ENCODE data around the gene VCL.
"Not testable (repeated sequence)": the region's sequence is repeated elsewhere in the genome, so short reads cannot be mapped to it uniquely, and the experiment has no call there.

Gene VCL

DNA sequence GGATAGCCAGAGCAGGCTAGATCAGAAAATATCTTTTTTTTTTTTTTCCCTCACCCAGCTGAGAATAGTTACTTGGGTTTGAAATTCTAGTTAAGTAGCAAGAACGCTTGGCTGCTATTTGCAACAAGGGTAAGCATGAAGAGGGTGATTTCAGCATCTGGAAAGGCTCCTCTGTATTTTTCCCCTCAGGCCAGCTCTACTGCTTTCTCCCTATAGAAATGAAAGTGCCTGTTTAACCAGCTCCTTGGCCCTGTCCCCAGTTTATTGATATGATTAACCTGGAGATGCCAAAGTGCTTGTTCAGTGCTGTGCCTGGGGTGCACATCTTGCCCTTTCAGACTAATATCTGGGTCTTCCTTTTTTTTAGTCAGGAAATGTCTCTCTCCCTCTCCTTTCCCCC, 115.6 kb downstream of the VCL start:
- DNase-seq, result no peak

- no peak for DNase-seq
These were observed 116.1 kb downstream of the VCL start for GRCh38 chr10:74114041-74114448.

- no peak for DNase-seq
These were observed 119.8 kb downstream of the VCL start for GRCh38 chr10:74117738-74118137.

GRCh38 chr10:74118804-74119203, 120.9 kb downstream of the VCL start:
- DNase-seq, result peak; percentile 44

GRCh38 chr10:74120911-74121310, 123.0 kb downstream of the VCL start:
- no peak for DNase-seq

GRCh38 chr10:74121368-74121767, 123.5 kb downstream of the VCL start:
- DNase-seq, result no peak

DNA sequence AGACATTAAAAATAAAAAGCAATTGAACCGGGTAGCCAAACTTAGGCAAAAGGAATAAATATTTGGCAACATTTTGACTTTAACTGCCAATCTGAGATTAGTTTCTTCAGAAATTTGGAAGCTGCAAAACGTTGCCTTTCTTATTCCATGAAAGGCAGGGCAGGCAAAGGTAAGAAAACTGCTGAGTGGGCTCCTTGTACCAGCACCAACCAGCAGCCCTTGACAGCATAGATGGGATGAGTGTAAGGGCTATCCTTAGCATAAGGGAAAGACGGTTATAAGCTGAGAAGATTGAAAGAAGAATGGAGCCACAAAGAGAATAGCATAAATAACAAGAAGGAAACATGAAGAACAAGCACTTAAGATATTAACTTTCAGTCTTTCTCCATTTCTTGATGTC, 124.1 kb downstream of the VCL start:
- no peak for DNase-seq

- DNase-seq, result no peak
These were observed 125.2 kb downstream of the VCL start for GRCh38 chr10:74123081-74123480.

GRCh38 chr10:74133923-74134820, 136.3 kb downstream of the VCL start:
- DNase-seq, result no peak

DNA sequence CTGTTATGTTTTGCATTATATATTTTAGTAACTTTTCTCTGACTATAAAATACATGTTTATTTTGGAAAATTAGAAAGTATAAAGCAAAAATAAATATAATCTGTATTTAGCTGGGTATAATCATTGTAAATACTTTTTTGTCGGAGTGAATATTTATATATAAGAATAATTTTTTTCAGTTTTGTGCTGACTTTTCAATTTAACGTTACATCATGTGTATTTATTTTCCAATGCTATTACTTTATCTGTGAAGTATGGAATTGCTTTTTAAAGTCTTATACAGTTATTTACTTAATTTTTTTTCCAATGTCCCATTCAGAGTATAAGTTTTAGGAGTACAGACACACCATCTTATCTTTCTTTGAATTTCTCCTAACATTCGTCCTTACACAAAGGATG, 137.5 kb downstream of the VCL start:
- DNase-seq, result no peak

GRCh38 chr10:74137992-74138391, 140.1 kb downstream of the VCL start:
- no peak for DNase-seq

GRCh38 chr10:74138596-74138995, 140.7 kb downstream of the VCL start:
- not testable (repeated sequence) for DNase-seq

- DNase-seq, result no peak
These were observed 142.1 kb downstream of the VCL start for GRCh38 chr10:74139981-74140380.

GRCh38 chr10:74140553-74140952, 142.6 kb downstream of the VCL start:
- no peak for DNase-seq

- peak; percentile 84 for DNase-seq
These were observed 147.2 kb downstream of the VCL start for GRCh38 chr10:74145133-74145532.

GRCh38 chr10:74146980-74147379, 149.1 kb downstream of the VCL start:
- DNase-seq, result not testable (repeated sequence)

DNA sequence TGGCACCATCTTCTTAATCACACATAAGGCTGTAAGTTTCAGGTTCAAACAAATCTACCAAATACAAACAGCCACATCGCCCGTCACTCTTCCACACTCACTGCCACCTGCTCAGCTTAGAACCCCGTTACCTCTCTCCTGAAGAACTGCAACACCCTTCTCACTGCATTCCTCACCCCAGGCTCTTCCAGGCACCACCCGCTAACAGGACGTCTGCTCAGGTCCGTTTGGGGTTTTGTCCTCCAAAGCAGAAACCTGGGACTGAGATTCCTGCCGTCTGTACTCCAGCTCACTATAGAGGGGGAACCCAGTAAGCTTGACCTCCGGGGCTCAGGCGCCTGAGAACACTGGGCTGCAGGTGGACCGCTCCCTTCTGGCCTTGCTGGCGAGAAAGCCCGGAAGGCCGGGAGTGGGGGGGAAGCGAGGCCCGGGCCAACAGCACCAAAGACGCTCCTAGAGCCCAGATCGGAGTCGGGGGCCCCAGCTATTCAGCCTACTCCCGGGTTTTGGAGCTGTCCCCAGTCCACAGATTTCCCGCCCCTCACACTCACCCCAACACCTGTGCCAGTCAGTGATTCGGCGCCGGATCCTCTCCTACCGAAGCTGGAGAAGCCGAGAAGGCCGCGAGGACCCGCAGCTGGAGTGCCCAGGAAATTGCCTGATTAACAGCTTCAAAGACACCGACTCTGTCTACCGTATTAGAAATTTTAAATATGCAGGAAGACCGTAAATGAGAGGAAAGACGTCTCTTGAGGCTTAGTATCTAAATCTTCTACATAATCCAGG, 152.5 kb downstream of the VCL start, which contains the start of gene AP3M1:
AP3M1 (minus strand) TSS at position 625 of the 786 bp plus-strand sequence. CDS start 12,449 bp downstream, outside the sequence.
- no peak for DNase-seq

DNA sequence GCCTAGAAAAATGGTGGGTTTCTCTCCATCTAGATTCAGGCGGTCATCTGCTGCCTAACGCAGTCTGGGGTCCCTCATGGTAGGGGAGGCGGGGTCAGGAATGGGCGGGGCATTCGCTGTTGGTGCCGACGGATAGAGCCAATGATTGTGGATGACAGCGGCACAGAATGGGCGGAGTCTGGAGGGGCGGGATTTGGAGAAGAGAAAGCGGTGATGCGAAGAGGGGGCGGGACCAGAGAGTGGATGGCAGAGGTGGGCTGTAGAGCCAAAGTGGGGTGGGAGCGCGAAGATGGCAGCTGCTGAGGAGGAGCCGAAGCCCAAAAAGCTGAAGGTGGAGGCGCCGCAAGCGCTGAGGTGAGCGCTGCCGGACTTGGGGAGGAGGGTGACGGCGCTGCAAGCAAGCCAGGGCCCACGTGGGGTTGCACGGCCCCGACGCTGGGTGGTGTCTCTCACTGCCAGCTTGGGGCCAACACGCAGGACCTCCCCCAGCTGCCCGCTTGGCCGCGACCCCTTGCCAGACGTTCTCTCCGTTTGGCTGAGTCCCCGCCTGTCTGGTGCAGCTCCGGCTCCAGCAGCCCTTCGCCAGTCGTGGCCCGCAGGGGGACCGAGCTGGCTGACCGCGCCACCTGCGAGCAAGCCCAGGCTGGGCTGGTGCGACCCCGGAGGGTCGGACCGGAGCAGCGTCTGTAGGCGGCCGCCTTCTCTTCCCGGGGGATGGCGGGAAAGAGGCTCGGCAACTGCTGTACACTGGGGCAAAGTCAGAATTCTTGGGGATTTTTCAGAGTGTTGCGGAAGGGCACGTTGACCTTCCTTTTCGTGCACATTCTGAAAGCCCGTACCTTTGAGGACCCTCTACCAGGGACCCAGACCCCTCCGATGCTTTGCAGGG, 153.3 kb downstream of the VCL start, which contains the start of gene ADK:
ADK (plus strand) TSS at position 232 of the 889 bp plus-strand sequence; CDS start at position 290, 58 bp downstream.
- peak; percentile 98 for DNase-seq

- no peak for DNase-seq
These were observed 154.2 kb downstream of the VCL start for GRCh38 chr10:74151879-74152722.

DNA sequence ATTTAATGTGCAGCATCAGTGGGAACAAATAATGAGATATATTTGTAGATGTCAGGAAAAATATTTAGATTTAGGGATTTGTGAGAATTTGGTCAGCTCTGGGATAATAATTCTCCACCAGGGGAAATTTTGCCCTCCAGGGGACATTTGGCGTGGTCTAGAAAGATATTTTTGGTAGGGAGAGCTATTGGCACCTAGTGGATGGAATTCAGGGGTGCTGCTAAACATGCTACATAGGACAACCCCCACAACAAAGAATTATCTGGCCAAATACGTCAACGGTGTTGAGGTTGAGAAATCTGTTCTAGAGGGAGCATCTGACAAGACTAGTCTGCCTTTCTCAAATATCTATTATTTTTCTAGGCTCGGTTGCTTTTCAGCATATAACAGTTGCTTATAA, 155.2 kb downstream of the VCL start:
- peak; percentile 59 for DNase-seq

DNA sequence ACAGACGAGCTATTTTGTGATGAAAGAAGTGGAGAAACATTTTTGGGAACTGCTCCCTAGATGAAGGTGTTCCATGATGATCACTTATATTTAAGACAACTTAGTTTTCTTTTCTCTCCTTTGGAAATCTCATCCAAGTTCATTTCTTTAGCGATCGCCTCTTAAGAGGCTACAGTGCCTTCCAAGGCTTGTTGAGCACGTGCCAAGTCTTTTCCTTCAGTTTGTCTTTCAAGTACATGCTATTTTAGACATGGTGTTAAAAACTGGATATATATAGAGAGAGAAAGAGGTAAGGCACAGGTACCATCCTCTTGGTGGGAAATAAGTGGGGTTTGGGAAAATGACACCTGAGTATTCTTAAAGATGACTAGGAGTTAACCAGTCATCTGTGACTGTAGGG, 155.8 kb downstream of the VCL start:
- DNase-seq, result no peak

Measured in fibroblast of skin of back (primary cell).